MM.1S (cell line): ENCODE data around the gene FGFRL1.

Source experiments
- DNase-seq: peaks from one replicate; pipeline ENCODE4 v3.0.0-alpha.2; 2015
- H2AFZ ChIP-seq: fragments of 300-600 bp; sonication (generic); 2 replicates; pipeline ENCODE4 v1.6.0; 2016; ENCODE audit warnings: antibody characterized with exemption, low read length
- H3F3A ChIP-seq: fragments of 300-600 bp; sonication (generic); 2 replicates; pipeline ENCODE4 v1.6.1; 2016; ENCODE audit warnings: mild to moderate bottlenecking, antibody characterized with exemption, low read length, moderate library complexity, mixed read lengths; ENCODE audit not compliant: insufficient read depth
- H3K27ac ChIP-seq: fragments of 300-600 bp; sonication (generic); 2 replicates; pipeline ENCODE4 v1.5.1; 2016; ENCODE audit warnings: mild to moderate bottlenecking, low read length
- H3K27me3 ChIP-seq: fragments of 300-600 bp; sonication (generic); replicated peaks from 2 replicates; pipeline ENCODE4 v1.6.0; 2016; ENCODE audit warnings: low read length; ENCODE audit not compliant: insufficient read depth
- H3K36me3 ChIP-seq: fragments of 300-600 bp; sonication (generic); replicated peaks from 2 replicates; pipeline ENCODE4 v1.6.1; 2016; ENCODE audit warnings: mild to moderate bottlenecking, low read length, mixed read lengths; ENCODE audit not compliant: insufficient read depth
- H3K4me1 ChIP-seq: fragments of 300-600 bp; sonication (generic); 2 replicates; pipeline ENCODE4 v1.6.1; 2016; ENCODE audit warnings: low read length, mixed read lengths
- H3K4me2 ChIP-seq: fragments of 300-600 bp; sonication (generic); 2 replicates; pipeline ENCODE4 v1.6.0; 2016; ENCODE audit warnings: low read depth, low read length
- H3K4me3 ChIP-seq: fragments of 300-600 bp; sonication (generic); 2 replicates; pipeline ENCODE4 v1.5.1; 2016; ENCODE audit warnings: low read length, mixed read lengths
- H3K79me2 ChIP-seq: fragments of 300-600 bp; sonication (generic); 2 replicates; pipeline ENCODE4 v1.6.1; 2016; ENCODE audit warnings: mixed run types, low read length, mixed read lengths
- H3K9ac ChIP-seq: fragments of 300-600 bp; sonication (generic); 2 replicates; pipeline ENCODE4 v1.6.1; 2016; ENCODE audit warnings: low read length, mixed read lengths
- H3K9me2 ChIP-seq: fragments of 300-600 bp; sonication (generic); replicated peaks from 2 replicates; pipeline ENCODE4 v1.6.1; 2016; ENCODE audit warnings: mild to moderate bottlenecking, low read length, mixed read lengths; ENCODE audit not compliant: insufficient read depth
- H3K9me3 ChIP-seq: fragments of 300-600 bp; sonication (generic); replicated peaks from 2 replicates; pipeline ENCODE4 v1.6.1; 2016; ENCODE audit warnings: mild to moderate bottlenecking, low read length, mixed read lengths; ENCODE audit not compliant: insufficient read depth
- H4K20me1 ChIP-seq: fragments of 300-600 bp; sonication (generic); 2 replicates; pipeline ENCODE4 v1.6.1; 2016; ENCODE audit warnings: mild to moderate bottlenecking, low read length, moderate library complexity, mixed read lengths; ENCODE audit not compliant: insufficient read depth
- EZH2 ChIP-seq: fragments of 300-600 bp; sonication (generic); optimal IDR thresholded peaks from 2 replicates; pipeline ENCODE3; 2017; ENCODE audit warnings: low read depth, mild to moderate bottlenecking, antibody characterized with exemption, low read length, mixed read lengths
- EZH2phosphoT487 ChIP-seq: fragments of 300-600 bp; sonication (generic); IDR thresholded peaks from 2 replicates; pipeline ENCODE4 v1.6.1; 2018; ENCODE audit warnings: antibody characterized with exemption, low read length
- TF ChIP-seq, protein P1 (sequence below): fragments of 300-600 bp; sonication (generic); IDR thresholded peaks from 2 replicates; pipeline ENCODE4 v1.5.1; 2016; ENCODE audit warnings: antibody characterized with exemption, low read length, mixed read lengths

The FGFRL1 gene

GRCh38 chr4:971666-972500 is 39.5 kb upstream of the FGFRL1 start:
- no peak overlapping the region for H3K9ac ChIP-seq
- H3K4me3 ChIP-seq = no peak overlapping the region
- no peak overlapping the region for H3K27ac ChIP-seq
- no peaks in the 10 kb centered on the region for H3K4me1 ChIP-seq
- TF ChIP-seq EZH2phosphoT487 = no peak
- no peak for TF ChIP-seq EZH2
- TF ChIP-seq, protein P1, sequence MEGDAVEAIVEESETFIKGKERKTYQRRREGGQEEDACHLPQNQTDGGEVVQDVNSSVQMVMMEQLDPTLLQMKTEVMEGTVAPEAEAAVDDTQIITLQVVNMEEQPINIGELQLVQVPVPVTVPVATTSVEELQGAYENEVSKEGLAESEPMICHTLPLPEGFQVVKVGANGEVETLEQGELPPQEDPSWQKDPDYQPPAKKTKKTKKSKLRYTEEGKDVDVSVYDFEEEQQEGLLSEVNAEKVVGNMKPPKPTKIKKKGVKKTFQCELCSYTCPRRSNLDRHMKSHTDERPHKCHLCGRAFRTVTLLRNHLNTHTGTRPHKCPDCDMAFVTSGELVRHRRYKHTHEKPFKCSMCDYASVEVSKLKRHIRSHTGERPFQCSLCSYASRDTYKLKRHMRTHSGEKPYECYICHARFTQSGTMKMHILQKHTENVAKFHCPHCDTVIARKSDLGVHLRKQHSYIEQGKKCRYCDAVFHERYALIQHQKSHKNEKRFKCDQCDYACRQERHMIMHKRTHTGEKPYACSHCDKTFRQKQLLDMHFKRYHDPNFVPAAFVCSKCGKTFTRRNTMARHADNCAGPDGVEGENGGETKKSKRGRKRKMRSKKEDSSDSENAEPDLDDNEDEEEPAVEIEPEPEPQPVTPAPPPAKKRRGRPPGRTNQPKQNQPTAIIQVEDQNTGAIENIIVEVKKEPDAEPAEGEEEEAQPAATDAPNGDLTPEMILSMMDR = no peak
- no peaks in the 10 kb centered on the region for H3K27me3 ChIP-seq
- H3K4me2 ChIP-seq = no peak overlapping the region
- H3K36me3 ChIP-seq = no peaks in the 10 kb centered on the region
- no peaks in the 10 kb centered on the region for H3K79me2 ChIP-seq
- H3F3A ChIP-seq = no peaks in the 10 kb centered on the region
- H3K9me3 ChIP-seq = no peaks in the 10 kb centered on the region
- H2AFZ ChIP-seq = no peak overlapping the region
- no peaks in the 10 kb centered on the region for H3K9me2 ChIP-seq
- DNase-seq = no peak
- H4K20me1 ChIP-seq = no peaks in the 10 kb centered on the region

- Histone ChIP-seq H3K36me3 (no peaks in the 10 kb centered on the region), H3F3A (no peaks in the 10 kb centered on the region), H3K27me3 (no peaks in the 10 kb centered on the region), H3K4me2 (no peak overlapping the region), H3K79me2 (no peaks in the 10 kb centered on the region), H3K9ac (no peak overlapping the region), H3K9me3 (no peaks in the 10 kb centered on the region), H3K9me2 (no peaks in the 10 kb centered on the region), H3K4me3 (no peak overlapping the region), H2AFZ (no peak overlapping the region), H3K4me1 (no peaks in the 10 kb centered on the region), H3K27ac (no peak overlapping the region), H4K20me1 (no peaks in the 10 kb centered on the region)
- TF ChIP-seq EZH2phosphoT487 (no peak), EZH2 (no peak)
- TF ChIP-seq, protein P1 = no peak
- DNase-seq = no peak
Observed at GRCh38 chr4:972651-973424, 38.6 kb upstream of the FGFRL1 start.

- Histone ChIP-seq H3F3A (no peaks in the 10 kb centered on the region), H3K79me2 (no peaks in the 10 kb centered on the region), H4K20me1 (no peaks in the 10 kb centered on the region), H3K4me3 (no peak within 1 kb of the TSS), H3K36me3 (no peaks in the 10 kb centered on the region), H3K4me1 (no peaks in the 10 kb centered on the region), H3K9ac (no peak within 1 kb of the TSS), H3K4me2 (no peak within 1 kb of the TSS), H3K9me2 (no peaks in the 10 kb centered on the region), H3K27ac (no peak within 1 kb of the TSS), H3K27me3 (no peaks in the 10 kb centered on the region), H2AFZ (no peak within 1 kb of the TSS), H3K9me3 (no peaks in the 10 kb centered on the region)
- TF ChIP-seq EZH2phosphoT487 (no peak), EZH2 (no peak)
- TF ChIP-seq, protein P1 = no peak
- no peak for DNase-seq
Observed at GRCh38 chr4:973431-974397, 37.7 kb upstream of the FGFRL1 start, which contains the start of gene DGKQ. TSS of gene DGKQ (minus strand) at chr4:973569. CDS start at chr4:973482, 87 bp downstream.
